ENCODE measurements around the gene L3MBTL4.

The L3MBTL4 gene

DNA sequence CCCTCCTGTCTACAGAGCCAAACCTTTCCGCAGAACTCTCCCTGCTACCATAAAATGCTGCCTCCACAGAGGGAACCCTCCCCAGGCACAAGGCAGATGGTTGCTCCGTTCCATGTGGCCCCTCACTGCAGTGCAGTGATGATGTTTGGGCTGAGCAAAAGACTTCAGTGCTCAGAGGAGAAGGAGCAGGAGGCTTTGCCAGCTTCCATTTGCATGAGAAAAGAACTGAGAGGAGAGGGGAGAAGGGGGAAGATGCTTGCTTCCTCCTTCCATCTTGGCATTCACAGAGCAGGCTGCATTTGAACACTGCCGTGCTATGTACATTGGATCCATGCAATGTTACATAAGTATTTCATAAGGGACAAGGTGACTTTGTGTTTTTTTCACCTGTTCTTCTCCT lies 472.8 kb downstream of the L3MBTL4 start:
- Histone ChIP-seq H3K9me3 (ENCODE audit: control insufficient read depth, insufficient read depth, low read length) (no peaks in the 10 kb centered on the region), H3K27me3 (ENCODE audit: control insufficient read depth, insufficient read depth, low read length) (no peaks in the 10 kb centered on the region), H3K4me1 (ENCODE audit: control insufficient read depth, insufficient read depth, low read length) (peaks cover 9% of the 10 kb centered on the region), H3K4me3 (ENCODE audit: low read depth, low read length) (no peak overlapping the region), H3K9ac (ENCODE audit: low read depth, low read length) (no peak overlapping the region), H3K36me3 (ENCODE audit: control insufficient read depth, insufficient read depth, low read length) (no peaks in the 10 kb centered on the region)

DNA sequence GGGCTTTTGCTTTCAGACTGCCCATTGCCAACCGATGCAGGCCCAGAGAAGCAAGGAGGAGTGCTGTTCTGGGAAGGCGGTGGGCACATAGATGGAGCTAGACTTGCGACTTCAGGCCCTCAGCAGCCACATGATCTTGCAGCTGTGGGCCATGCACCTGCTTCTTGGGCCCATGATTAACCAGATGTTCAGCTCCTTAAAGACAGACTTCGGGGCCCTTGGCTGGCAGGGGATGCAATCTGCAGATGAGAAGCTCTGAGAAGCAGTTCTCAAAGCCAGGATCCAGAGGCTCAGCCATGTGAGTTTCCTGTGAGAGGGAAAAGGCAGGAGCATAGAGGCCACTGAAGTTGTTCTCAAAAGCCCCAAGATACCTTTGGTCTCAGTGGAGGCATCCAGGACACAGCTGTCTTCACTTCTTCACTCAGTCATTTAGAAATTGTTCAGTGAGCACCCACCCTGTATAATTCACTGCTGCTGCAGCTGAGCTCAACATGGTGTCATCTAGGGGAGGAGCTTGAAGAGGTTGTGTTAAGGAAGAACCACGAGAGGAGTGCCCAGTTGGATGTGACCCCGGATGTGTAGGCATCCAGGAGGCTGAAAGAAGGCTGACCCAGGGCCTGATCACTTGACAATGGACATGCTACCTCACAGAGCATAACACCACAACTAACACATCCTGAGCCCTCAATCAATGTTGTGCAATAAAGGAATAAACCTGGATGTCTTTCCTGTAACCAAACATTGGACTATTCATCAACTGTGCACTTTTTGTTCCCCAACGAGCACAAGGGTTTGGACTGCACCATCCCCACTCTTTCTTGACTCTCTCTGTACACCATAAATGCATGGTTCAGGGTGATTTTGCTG lies 474.7 kb downstream of the L3MBTL4 start:
- no peaks in the 10 kb centered on the region for H3K9me3 ChIP-seq (ENCODE audit: control insufficient read depth, insufficient read depth, low read length)
- H3K27me3 ChIP-seq (ENCODE audit: control insufficient read depth, insufficient read depth, low read length), result no peaks in the 10 kb centered on the region
- no peak overlapping the region for H3K9ac ChIP-seq (ENCODE audit: low read depth, low read length)
- peaks cover 9% of the 10 kb centered on the region for H3K4me1 ChIP-seq (ENCODE audit: control insufficient read depth, insufficient read depth, low read length)
- H3K4me3 ChIP-seq (ENCODE audit: low read depth, low read length), result no peak overlapping the region
- H3K36me3 ChIP-seq (ENCODE audit: control insufficient read depth, insufficient read depth, low read length), result no peaks in the 10 kb centered on the region

DNA sequence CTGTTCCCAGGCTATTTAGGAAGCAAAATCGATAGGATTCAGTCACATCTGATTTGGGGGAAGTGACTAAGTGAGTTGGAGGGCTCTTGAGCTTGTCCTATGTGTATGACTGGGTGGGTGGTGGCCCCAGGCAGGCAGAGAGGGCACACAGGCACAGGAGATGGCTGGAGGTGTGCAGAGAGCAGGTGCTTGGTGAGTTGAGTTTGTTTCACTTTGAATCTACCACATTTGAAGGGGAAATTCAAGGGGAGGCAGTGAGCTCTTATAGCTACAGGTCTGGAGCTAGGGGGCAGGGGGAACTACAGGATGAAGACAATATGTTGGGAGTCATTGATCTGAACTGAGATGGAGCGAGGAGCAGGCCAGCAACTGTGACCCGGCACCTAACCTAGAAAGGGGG lies 476.9 kb downstream of the L3MBTL4 start:
- no peaks in the 10 kb centered on the region for H3K9me3 ChIP-seq (ENCODE audit: control insufficient read depth, insufficient read depth, low read length)
- H3K4me3 ChIP-seq (ENCODE audit: low read depth, low read length), result no peak overlapping the region
- no peaks in the 10 kb centered on the region for H3K36me3 ChIP-seq (ENCODE audit: control insufficient read depth, insufficient read depth, low read length)
- no peak overlapping the region for H3K9ac ChIP-seq (ENCODE audit: low read depth, low read length)
- H3K27me3 ChIP-seq (ENCODE audit: control insufficient read depth, insufficient read depth, low read length), result no peaks in the 10 kb centered on the region
- H3K4me1 ChIP-seq (ENCODE audit: control insufficient read depth, insufficient read depth, low read length), result peaks cover 9% of the 10 kb centered on the region

DNA sequence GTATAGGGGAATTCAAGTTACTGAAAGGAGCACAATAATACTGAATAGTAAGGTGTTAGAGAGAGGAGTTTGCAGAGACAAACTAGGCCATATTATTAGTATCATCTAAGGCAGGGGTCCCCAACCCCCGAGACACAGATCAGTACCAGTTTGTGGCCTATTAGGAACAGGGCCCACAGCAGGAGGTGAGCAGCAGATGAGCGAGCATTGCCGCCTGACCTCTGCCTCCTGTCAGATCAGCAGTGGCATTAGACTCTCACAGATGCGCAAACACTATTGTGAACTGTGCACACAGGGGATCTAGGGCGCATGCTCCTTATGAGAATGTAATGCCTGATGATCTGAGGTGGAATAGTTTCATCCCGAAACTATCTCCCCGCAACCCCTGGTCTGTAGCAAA lies 477.6 kb downstream of the L3MBTL4 start:
- H3K36me3 ChIP-seq (ENCODE audit: control insufficient read depth, insufficient read depth, low read length), result no peaks in the 10 kb centered on the region
- H3K9ac ChIP-seq (ENCODE audit: low read depth, low read length), result no peak overlapping the region
- H3K4me3 ChIP-seq (ENCODE audit: low read depth, low read length), result no peak overlapping the region
- no peaks in the 10 kb centered on the region for H3K9me3 ChIP-seq (ENCODE audit: control insufficient read depth, insufficient read depth, low read length)
- no peaks in the 10 kb centered on the region for H3K27me3 ChIP-seq (ENCODE audit: control insufficient read depth, insufficient read depth, low read length)
- peaks cover 8% of the 10 kb centered on the region for H3K4me1 ChIP-seq (ENCODE audit: control insufficient read depth, insufficient read depth, low read length)

DNA sequence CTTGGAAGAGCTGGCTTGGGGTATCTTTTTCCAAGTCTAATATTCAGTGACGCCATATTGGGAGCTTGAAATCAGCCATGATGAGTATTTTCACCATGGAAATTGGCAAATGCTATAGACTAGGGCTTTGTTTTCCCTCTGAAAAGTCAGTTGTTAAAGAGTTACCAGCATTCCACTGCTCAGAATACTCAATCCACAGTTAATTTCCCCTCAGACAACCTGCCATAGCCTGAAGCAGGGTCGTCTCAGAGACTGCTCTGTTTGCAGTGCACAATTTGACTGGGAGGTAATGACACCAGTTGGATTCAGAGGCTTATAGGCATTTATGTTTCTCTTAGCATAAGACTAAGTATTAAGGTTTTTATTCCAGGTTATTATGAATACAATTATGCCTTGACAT lies 483.9 kb downstream of the L3MBTL4 start:
- H3K27me3 ChIP-seq (ENCODE audit: control insufficient read depth, insufficient read depth, low read length), result no peaks in the 10 kb centered on the region
- H3K4me1 ChIP-seq (ENCODE audit: control insufficient read depth, insufficient read depth, low read length), result no peaks in the 10 kb centered on the region
- H3K4me3 ChIP-seq (ENCODE audit: low read depth, low read length), result no peak overlapping the region

DNA sequence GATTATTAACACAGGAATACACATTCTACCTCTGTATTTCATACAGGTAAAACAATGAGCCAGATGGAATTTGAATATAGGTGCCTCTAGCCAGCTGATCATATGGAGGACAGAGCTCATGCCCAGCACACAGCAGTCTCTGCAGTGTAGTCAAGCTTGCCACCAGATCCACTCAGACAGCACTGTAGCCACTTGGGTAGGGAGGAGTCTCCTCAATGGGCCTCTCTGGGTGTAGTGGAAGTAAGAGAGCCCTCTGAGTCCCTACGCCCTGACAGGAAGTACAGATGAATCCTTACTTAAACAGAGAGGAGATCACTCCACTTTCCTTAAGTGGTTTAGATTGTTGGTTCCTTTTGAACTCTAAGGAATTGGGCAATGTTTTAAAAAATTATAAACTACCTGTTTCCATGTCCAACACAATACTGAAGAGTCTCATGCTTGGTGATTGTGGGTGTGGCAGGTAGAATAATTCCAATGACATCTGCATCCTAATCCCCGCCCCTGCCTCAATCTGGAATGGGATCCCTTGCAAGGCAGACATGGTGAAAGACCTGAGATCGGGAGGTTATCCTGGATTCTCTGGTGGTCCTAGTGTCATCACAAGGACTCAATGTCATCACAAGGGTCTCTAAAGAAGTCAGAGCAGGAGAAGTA lies 496.4 kb downstream of the L3MBTL4 start:
- Histone ChIP-seq H3K36me3 (ENCODE audit: control insufficient read depth, insufficient read depth, low read length) (no peaks in the 10 kb centered on the region), H3K4me3 (ENCODE audit: low read depth, low read length) (no peak overlapping the region), H3K9ac (ENCODE audit: low read depth, low read length) (no peak overlapping the region), H3K9me3 (ENCODE audit: control insufficient read depth, insufficient read depth, low read length) (no peaks in the 10 kb centered on the region), H3K27me3 (ENCODE audit: control insufficient read depth, insufficient read depth, low read length) (no peaks in the 10 kb centered on the region), H3K4me1 (ENCODE audit: control insufficient read depth, insufficient read depth, low read length) (no peaks in the 10 kb centered on the region)

More for the DNA sequence above, 483.9 kb downstream of the L3MBTL4 start:
- H3K9ac ChIP-seq (ENCODE audit: low read depth, low read length), result no peak overlapping the region
- H3K36me3 ChIP-seq (ENCODE audit: control insufficient read depth, insufficient read depth, low read length), result no peaks in the 10 kb centered on the region
- H3K9me3 ChIP-seq (ENCODE audit: control insufficient read depth, insufficient read depth, low read length), result no peaks in the 10 kb centered on the region

DNA sequence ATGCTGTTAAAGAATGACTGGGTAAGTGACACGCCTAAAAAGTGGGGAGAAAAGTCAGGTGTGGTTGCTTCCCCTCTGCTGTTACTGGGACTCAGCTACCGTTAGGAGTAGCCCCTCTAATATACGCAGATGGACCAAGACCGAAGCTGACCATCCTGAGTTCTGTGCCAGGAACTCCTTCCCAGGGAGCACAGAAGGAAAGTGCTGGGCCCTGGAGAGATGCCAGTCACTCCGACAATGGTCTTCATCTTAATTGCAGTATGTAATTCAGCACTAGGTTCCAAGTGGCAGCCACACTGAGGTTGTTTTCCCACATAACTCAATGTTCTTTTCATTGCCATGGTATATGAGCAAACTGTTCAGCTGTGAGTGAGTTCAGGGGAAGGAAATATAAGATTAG lies 499.8 kb downstream of the L3MBTL4 start:
- Histone ChIP-seq H3K4me3 (ENCODE audit: low read depth, low read length) (no peak overlapping the region), H3K4me1 (ENCODE audit: control insufficient read depth, insufficient read depth, low read length) (peaks cover 6% of the 10 kb centered on the region), H3K27me3 (ENCODE audit: control insufficient read depth, insufficient read depth, low read length) (no peaks in the 10 kb centered on the region)

DNA sequence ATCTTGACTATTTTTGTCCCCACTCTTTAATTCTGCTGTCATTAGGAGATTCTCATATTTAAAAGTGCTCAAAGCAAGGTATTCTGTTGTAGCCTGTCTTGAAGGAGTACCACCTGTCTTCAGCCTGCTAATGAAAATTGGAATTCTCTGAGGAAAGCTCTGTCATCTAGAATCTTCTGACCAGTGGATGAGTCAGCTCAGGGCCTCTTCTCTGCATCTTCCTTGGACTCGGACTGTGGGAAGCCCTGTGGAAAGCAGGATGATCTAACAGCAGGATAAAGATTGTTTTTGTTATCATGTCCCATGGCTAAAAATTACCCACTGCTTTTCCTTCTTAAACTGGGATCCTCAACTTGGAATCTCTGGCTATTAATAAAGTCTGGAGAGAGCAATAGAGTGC lies 500.7 kb downstream of the L3MBTL4 start:
- Histone ChIP-seq H3K9me3 (ENCODE audit: control insufficient read depth, insufficient read depth, low read length) (no peaks in the 10 kb centered on the region), H3K4me3 (ENCODE audit: low read depth, low read length) (no peak overlapping the region), H3K36me3 (ENCODE audit: control insufficient read depth, insufficient read depth, low read length) (no peaks in the 10 kb centered on the region), H3K4me1 (ENCODE audit: control insufficient read depth, insufficient read depth, low read length) (peaks cover 7% of the 10 kb centered on the region), H3K27me3 (ENCODE audit: control insufficient read depth, insufficient read depth, low read length) (no peaks in the 10 kb centered on the region), H3K9ac (ENCODE audit: low read depth, low read length) (no peak overlapping the region)

More for the DNA sequence above, 499.8 kb downstream of the L3MBTL4 start:
- Histone ChIP-seq H3K9me3 (ENCODE audit: control insufficient read depth, insufficient read depth, low read length) (no peaks in the 10 kb centered on the region), H3K36me3 (ENCODE audit: control insufficient read depth, insufficient read depth, low read length) (no peaks in the 10 kb centered on the region), H3K9ac (ENCODE audit: low read depth, low read length) (no peak overlapping the region)

DNA sequence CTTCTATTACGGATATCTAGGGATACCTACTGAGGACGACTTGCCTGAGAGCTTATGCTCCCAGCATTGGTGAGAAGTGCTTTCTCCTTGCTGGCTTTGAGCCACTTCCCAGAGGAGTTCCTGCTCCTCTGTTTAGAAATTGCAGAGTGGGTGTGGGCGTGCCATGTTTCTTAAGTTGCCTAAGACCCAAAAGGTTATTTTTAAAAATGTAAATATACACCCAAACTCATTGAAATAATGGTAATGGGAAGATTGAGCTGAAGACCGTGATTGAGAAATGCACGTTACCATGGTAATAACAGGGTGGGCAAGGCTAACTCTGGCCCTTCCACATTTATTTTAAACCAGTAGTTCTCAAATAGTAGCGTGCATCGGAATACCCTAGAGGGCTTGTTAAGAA lies 502.1 kb downstream of the L3MBTL4 start:
- Histone ChIP-seq H3K9ac (ENCODE audit: low read depth, low read length) (no peak overlapping the region), H3K4me3 (ENCODE audit: low read depth, low read length) (no peak overlapping the region), H3K9me3 (ENCODE audit: control insufficient read depth, insufficient read depth, low read length) (no peaks in the 10 kb centered on the region)

DNA sequence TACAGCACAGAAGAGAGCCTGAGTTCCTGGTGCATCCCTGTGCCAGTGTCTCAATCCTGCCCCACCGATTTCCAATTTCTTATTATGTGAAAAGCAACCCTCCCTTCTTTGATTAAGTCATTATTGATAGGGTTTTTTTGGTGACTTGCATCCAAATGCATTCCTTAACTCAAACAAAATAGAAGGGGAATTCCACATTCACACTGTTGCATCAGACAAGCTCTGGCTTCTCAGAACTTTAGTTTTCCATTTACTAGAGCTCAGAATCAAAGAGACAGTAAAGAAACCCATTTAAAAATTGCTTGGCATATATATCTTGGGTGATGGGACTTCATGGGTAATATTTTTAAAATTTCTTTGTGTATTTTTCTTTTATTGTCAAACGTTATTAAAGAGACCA lies 505.6 kb downstream of the L3MBTL4 start:
- Histone ChIP-seq H3K4me1 (ENCODE audit: control insufficient read depth, insufficient read depth, low read length) (peaks cover 11% of the 10 kb centered on the region), H3K4me3 (ENCODE audit: low read depth, low read length) (no peak overlapping the region), H3K27me3 (ENCODE audit: control insufficient read depth, insufficient read depth, low read length) (no peaks in the 10 kb centered on the region), H3K36me3 (ENCODE audit: control insufficient read depth, insufficient read depth, low read length) (no peaks in the 10 kb centered on the region), H3K9ac (ENCODE audit: low read depth, low read length) (no peak overlapping the region), H3K9me3 (ENCODE audit: control insufficient read depth, insufficient read depth, low read length) (no peaks in the 10 kb centered on the region)

More for the DNA sequence above, 502.1 kb downstream of the L3MBTL4 start:
- no peaks in the 10 kb centered on the region for H3K27me3 ChIP-seq (ENCODE audit: control insufficient read depth, insufficient read depth, low read length)
- no peaks in the 10 kb centered on the region for H3K36me3 ChIP-seq (ENCODE audit: control insufficient read depth, insufficient read depth, low read length)
- peaks cover 11% of the 10 kb centered on the region for H3K4me1 ChIP-seq (ENCODE audit: control insufficient read depth, insufficient read depth, low read length)
